ENCODE results near the gene COG7. TPM values are rescaled to one million over a fixed set of nuclear protein-coding genes. Genes with fewer than 3 reads are reported as not detected.

COG7 gene
- total RNA-seq, 1 experiment from 2014 or later: 13.5 TPM

DNA sequence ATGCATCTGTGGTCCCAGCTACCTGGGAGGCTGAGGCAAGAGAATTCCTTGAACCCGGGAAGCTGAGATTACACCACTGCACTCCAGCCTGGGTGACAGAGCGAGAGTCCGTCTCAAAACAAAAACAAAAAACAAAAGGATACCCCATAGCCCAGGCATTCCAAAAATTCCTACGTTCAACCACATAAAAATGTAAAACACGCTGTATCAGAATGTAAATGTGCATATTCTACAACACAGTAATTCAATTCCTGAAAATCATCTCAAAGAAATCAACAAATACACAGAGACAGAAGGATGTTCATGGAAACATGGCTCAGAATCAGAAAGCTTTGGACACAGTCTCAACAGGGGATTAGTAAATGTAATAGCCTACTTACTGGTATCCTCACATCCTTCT, 33.0 kb downstream of the COG7 start:
- no TSS peak for BruUV-seq (replicated peaks)
- ATAC-seq: no peak
- Histone ChIP-seq H3K9ac (ENCODE audit: low read length) (no peak overlapping the region), H3K4me2 (ENCODE audit: low read length) (no peak overlapping the region), H2AFZ (ENCODE audit: low read length) (no peak overlapping the region), H3K4me1 (ENCODE audit: insufficient read depth, low read length) (peaks cover 19% of the 10 kb centered on the region), H3F3A (ENCODE audit: low read length, unreplicated experiment) (no peaks in the 10 kb centered on the region), H4K20me1 (ENCODE audit: low read length) (no peaks in the 10 kb centered on the region), H3K9me3 (ENCODE audit: low read length) (no peaks in the 10 kb centered on the region), H3K9me2 (replicated peaks; ENCODE audit: low read length) (no peaks in the 10 kb centered on the region), H3K4me3 (ENCODE audit: low read length) (no peak overlapping the region), H3K36me3 (ENCODE audit: low read depth, low read length) (no peaks in the 10 kb centered on the region), H3K27ac (ENCODE audit: low read length) (no peak overlapping the region), H3K27me3 (ENCODE audit: low read length) (no peaks in the 10 kb centered on the region), H3K79me2 (ENCODE audit: low read length) (no peaks in the 10 kb centered on the region)
- TF ChIP-seq EZH2 (IDR thresholded peaks at IDR 0.05; ENCODE audit: low read length, unreplicated experiment) (no peak), EZH2phosphoT487 (IDR thresholded peaks at IDR 0.05; ENCODE audit: borderline replicate concordance, low read length) (no peak)
- TF ChIP-seq, protein P1, sequence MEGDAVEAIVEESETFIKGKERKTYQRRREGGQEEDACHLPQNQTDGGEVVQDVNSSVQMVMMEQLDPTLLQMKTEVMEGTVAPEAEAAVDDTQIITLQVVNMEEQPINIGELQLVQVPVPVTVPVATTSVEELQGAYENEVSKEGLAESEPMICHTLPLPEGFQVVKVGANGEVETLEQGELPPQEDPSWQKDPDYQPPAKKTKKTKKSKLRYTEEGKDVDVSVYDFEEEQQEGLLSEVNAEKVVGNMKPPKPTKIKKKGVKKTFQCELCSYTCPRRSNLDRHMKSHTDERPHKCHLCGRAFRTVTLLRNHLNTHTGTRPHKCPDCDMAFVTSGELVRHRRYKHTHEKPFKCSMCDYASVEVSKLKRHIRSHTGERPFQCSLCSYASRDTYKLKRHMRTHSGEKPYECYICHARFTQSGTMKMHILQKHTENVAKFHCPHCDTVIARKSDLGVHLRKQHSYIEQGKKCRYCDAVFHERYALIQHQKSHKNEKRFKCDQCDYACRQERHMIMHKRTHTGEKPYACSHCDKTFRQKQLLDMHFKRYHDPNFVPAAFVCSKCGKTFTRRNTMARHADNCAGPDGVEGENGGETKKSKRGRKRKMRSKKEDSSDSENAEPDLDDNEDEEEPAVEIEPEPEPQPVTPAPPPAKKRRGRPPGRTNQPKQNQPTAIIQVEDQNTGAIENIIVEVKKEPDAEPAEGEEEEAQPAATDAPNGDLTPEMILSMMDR (conservative IDR thresholded peaks at IDR 0.05; ENCODE audit: low read depth, low read length): no peak
- intact Hi-C loops (cut with micrococcal nuclease): loop anchor here (5.0 kb wide), 1 partner anchor 138 kb away; no protein-coding TSS in a partner anchor
- no peak for DNase-seq
- POLR2A ChIA-PET (ENCODE audit: unreplicated experiment): no interaction called here
- CTCF ChIA-PET: no interaction called here

DNA sequence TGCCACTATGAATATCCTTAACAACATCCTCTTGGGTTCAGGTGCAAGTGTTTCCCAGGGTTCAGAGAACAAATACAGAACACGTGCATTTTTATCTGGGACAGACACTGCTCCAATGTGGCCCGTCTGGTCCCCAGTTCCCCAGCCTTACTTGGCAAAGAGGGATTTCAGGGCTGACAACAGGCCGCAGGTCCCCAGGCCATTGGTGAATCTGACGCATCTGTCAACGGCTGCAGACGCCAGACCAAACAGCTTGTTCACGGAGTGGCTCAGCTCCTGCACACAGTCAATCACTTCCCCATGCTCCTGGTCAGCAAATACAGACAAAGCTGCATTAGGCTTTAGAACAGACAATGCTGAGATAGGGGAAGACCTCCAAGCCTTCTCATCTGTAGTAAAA, 36.2 kb downstream of the COG7 start:
- CTCF ChIA-PET: no interaction called here

DNA sequence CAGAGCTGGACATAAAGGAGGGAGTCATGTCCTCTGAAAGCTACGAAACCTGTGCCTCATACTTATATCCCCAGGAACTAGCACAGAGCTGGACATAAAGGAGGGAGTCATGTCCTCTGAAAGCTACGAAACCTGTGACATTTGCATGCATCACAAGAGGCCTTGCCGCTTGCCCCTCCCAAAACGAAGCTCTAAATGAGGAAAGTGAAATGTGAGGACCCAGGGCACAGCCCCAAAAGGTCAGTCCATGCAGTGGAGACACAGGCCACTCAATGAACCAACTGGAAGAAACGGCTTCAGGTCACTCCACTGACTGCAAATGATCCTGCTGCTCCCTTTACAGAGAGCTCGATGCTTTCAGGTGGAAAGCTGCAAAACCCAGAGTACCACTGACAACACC, 38.3 kb downstream of the COG7 start:
- DNase-seq: no peak

More for the DNA sequence above, 36.2 kb downstream of the COG7 start:
- Histone ChIP-seq H3K27ac (ENCODE audit: low read length) (no peak overlapping the region), H2AFZ (ENCODE audit: low read length) (no peak overlapping the region), H3K27me3 (ENCODE audit: low read length) (no peaks in the 10 kb centered on the region), H3K4me2 (ENCODE audit: low read length) (no peak overlapping the region), H3K9me3 (ENCODE audit: low read length) (no peaks in the 10 kb centered on the region), H4K20me1 (ENCODE audit: low read length) (no peaks in the 10 kb centered on the region), H3K9ac (ENCODE audit: low read length) (no peak overlapping the region), H3K79me2 (ENCODE audit: low read length) (no peaks in the 10 kb centered on the region), H3K36me3 (ENCODE audit: low read depth, low read length) (peaks cover 3% of the 10 kb centered on the region; the same call in 1 of the 2 replicates), H3F3A (ENCODE audit: low read length, unreplicated experiment) (no peaks in the 10 kb centered on the region), H3K9me2 (replicated peaks; ENCODE audit: low read length) (no peaks in the 10 kb centered on the region), H3K4me3 (ENCODE audit: low read length) (no peak overlapping the region), H3K4me1 (ENCODE audit: insufficient read depth, low read length) (no peaks in the 10 kb centered on the region)
- DNase-seq: no peak
- TF ChIP-seq, protein P1 (conservative IDR thresholded peaks at IDR 0.05; ENCODE audit: low read depth, low read length): no peak
- no peak for TF ChIP-seq EZH2phosphoT487 (IDR thresholded peaks at IDR 0.05; ENCODE audit: borderline replicate concordance, low read length)
- TF ChIP-seq EZH2 (IDR thresholded peaks at IDR 0.05; ENCODE audit: low read length, unreplicated experiment): no peak
- ATAC-seq: no peak
- intact Hi-C loops (cut with micrococcal nuclease): no loop called here
- no TSS peak for BruUV-seq (replicated peaks)
- POLR2A ChIA-PET (ENCODE audit: unreplicated experiment): no interaction called here

More for the DNA sequence above, 38.3 kb downstream of the COG7 start:
- no peak for ATAC-seq
- Histone ChIP-seq H3K27ac (ENCODE audit: low read length) (no peak overlapping the region), H2AFZ (ENCODE audit: low read length) (no peak overlapping the region), H3K9ac (ENCODE audit: low read length) (no peak overlapping the region), H3K79me2 (ENCODE audit: low read length) (no peaks in the 10 kb centered on the region), H3F3A (ENCODE audit: low read length, unreplicated experiment) (no peaks in the 10 kb centered on the region), H3K27me3 (ENCODE audit: low read length) (no peaks in the 10 kb centered on the region), H3K4me1 (ENCODE audit: insufficient read depth, low read length) (peaks cover 7% of the 10 kb centered on the region), H3K4me2 (ENCODE audit: low read length) (no peak overlapping the region), H3K9me2 (replicated peaks; ENCODE audit: low read length) (no peaks in the 10 kb centered on the region), H3K9me3 (ENCODE audit: low read length) (no peaks in the 10 kb centered on the region), H3K4me3 (ENCODE audit: low read length) (no peak overlapping the region), H3K36me3 (ENCODE audit: low read depth, low read length) (peaks cover 3% of the 10 kb centered on the region; the same call in 1 of the 2 replicates), H4K20me1 (ENCODE audit: low read length) (no peaks in the 10 kb centered on the region)
- ChIA-PET CTCF (no interaction called here), POLR2A (ENCODE audit: unreplicated experiment) (no interaction called here)
- TF ChIP-seq EZH2 (IDR thresholded peaks at IDR 0.05; ENCODE audit: low read length, unreplicated experiment) (no peak), EZH2phosphoT487 (IDR thresholded peaks at IDR 0.05; ENCODE audit: borderline replicate concordance, low read length) (no peak)
- TF ChIP-seq, protein P1 (conservative IDR thresholded peaks at IDR 0.05; ENCODE audit: low read depth, low read length): no peak
- BruUV-seq (replicated peaks): no TSS peak
- intact Hi-C loops (cut with micrococcal nuclease): no loop called here
